ENCODE results near the gene PSMB10.

Gene PSMB10

GRCh38 chr16:67961551-67961957 is 24.9 kb upstream of the PSMB10 start (continued):
- TF ChIP-seq ZNF354C (tag by site-specific recombination; IDR thresholded peaks at IDR 0.05; ENCODE audit: borderline replicate concordance, low read depth): no peak
- no peak for TF ChIP-seq ZNF501 (tag by site-specific recombination; IDR thresholded peaks at IDR 0.05)

- no peak overlapping the region for H3K4me3 ChIP-seq (ENCODE audit: low read depth, low read length)
- 0 out of 2 replicates have a peak, but pooled peaks have one; percentile 12 for TF ChIP-seq EGR2 (tag by site-specific recombination; IDR thresholded peaks at IDR 0.05; ENCODE audit: low read depth)
- TF ChIP-seq ZNF146 (tag by site-specific recombination; IDR thresholded peaks at IDR 0.05): no peak
- no peaks in the 10 kb centered on the region; the same call in 1 of the 2 replicates for H3K4me1 ChIP-seq (ENCODE audit: control insufficient read depth, insufficient read depth, low read length)
- no peaks in the 10 kb centered on the region for H3K9me3 ChIP-seq (ENCODE audit: control insufficient read depth, insufficient read depth, low read depth, low read length)
- H3K36me3 ChIP-seq (ENCODE audit: control insufficient read depth in 2 of 2, insufficient read depth in 1 of 2, low read length in 2 of 2): peaks cover 9 to 83% of the 10 kb centered on the region in 2 experiments; a peak in 2 of 3 replicates
- CTCF ChIA-PET: interaction anchor here (0.6 to 1.0 kb wide), 2 partner anchors 18 to 495 kb away, joined by 3 read pairs; no protein-coding TSS in a partner anchor
- POLR2A ChIA-PET: interaction anchor here (0.6 to 0.7 kb wide), 2 partner anchors 18 to 22 kb away, joined by 3 to 5 read pairs; no protein-coding TSS in a partner anchor
- no peak overlapping the region for H3K27ac ChIP-seq (ENCODE audit: extremely low read depth, low read depth, low read length)
These were observed 23.1 kb upstream of the PSMB10 start for GRCh38 chr16:67959536-67960329.

GRCh38 chr16:67957622-67958021 is 21.0 kb upstream of the PSMB10 start:
- TF ChIP-seq CTCF (tag by site-specific recombination; IDR thresholded peaks at IDR 0.05) (no peak), EGR2 (tag by site-specific recombination; IDR thresholded peaks at IDR 0.05; ENCODE audit: low read depth) (0 out of 2 replicates have a peak, but pooled peaks have one; percentile 7)

DNA sequence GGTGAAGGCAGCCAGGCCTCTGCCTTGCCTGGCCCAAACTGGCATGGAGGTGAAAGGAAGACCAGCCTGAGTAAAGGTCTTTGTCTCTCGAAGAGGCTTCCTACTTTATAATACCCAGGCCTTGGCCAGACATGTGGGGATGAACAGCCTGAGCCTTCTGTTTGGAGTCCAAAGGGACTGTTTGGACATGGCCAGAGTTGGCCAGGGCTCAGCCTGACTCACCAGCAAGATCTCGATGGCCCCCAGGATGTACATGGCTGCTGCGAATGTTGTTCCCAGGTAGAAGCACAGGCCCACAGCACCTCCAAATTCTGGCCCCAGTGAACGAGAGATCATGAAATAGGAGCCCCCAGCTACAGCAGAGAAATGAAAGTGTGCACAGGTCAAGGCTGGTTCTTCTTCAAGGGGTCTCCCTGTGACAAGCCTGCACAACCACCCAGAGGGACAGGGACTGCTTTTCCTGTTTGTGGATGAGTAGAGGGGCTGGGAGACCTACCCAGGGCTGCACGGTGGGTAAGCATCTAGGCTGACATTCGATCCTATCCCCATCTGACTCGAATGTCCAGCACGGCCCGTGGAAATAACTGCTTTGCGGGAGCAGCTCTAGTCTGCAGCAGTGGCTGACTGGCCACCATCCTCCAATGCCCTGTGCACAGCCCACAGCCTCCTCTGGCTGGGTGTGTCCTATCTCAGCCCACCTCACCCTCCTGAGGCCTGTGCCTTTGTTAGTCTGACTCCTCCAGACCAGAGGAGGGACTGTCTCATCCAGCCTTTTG is 18.0 kb upstream of the PSMB10 start:
- H3K36me3 ChIP-seq (ENCODE audit: control insufficient read depth in 2 of 2, insufficient read depth in 1 of 2, low read length in 2 of 2): peaks cover 9 to 77% of the 10 kb centered on the region in 2 experiments; a peak in 2 of 3 replicates
- POLR2A ChIA-PET: no interaction called here
- no peak for TF ChIP-seq BCL11B (tag by site-specific recombination; IDR thresholded peaks at IDR 0.05; ENCODE audit: low read depth)
- no peak for TF ChIP-seq MEIS1 (CRISPR knock-in tag; IDR thresholded peaks at IDR 0.05; ENCODE audit: borderline replicate concordance)
- TF ChIP-seq ZSCAN16 (tag by site-specific recombination; IDR thresholded peaks at IDR 0.05): no peak
- TF ChIP-seq ZNF223 (tag by site-specific recombination; IDR thresholded peaks at IDR 0.05): no peak
- TF ChIP-seq, protein P1, sequence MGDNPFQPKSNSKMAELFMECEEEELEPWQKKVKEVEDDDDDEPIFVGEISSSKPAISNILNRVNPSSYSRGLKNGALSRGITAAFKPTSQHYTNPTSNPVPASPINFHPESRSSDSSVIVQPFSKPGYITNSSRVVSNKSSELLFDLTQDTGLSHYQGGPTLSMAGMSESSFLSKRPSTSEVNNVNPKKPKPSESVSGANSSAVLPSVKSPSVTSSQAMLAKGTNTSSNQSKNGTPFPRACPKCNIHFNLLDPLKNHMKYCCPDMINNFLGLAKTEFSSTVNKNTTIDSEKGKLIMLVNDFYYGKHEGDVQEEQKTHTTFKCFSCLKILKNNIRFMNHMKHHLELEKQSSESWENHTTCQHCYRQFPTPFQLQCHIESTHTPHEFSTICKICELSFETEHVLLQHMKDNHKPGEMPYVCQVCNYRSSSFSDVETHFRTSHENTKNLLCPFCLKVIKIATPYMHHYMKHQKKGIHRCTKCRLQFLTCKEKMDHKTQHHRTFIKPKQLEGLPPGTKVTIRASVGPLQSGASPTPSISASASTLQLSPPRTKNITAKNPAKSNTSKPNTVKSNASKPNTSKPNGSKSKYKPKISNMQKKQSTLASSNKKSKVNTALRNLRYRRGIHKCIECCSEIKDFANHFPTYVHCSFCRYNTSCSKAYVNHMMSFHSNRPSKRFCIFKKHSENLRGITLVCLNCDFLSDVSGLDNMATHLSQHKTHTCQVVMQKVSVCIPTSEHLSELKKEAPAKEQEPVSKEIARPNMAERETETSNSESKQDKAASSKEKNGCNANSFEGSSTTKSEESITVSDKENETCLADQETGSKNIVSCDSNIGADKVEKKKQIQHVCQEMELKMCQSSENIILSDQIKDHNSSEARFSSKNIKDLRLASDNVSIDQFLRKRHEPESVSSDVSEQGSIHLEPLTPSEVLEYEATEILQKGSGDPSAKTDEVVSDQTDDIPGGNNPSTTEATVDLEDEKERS (tag by site-specific recombination; IDR thresholded peaks at IDR 0.05): no peak
- TF ChIP-seq ZNF530 (tag by site-specific recombination; IDR thresholded peaks at IDR 0.05; ENCODE audit: low read depth): no peak
- no peak for TF ChIP-seq ZEB2 (tag by site-specific recombination; IDR thresholded peaks at IDR 0.05)
- no peak for TF ChIP-seq ZNF660 (tag by site-specific recombination; IDR thresholded peaks at IDR 0.05)
- TF ChIP-seq ZSCAN30 (tag by site-specific recombination; IDR thresholded peaks at IDR 0.05): no peak
- TF ChIP-seq YY2 (tag by site-specific recombination; IDR thresholded peaks at IDR 0.05): no peak
- TF ChIP-seq ZNF132 (tag by site-specific recombination; IDR thresholded peaks at IDR 0.05; ENCODE audit: borderline replicate concordance): no peak
- TF ChIP-seq GLI4 (tag by site-specific recombination; IDR thresholded peaks at IDR 0.05): no peak
- TF ChIP-seq ZNF138 (tag by site-specific recombination; IDR thresholded peaks at IDR 0.05; ENCODE audit: borderline replicate concordance): no peak
- no peak for TF ChIP-seq PRDM4 (tag by site-specific recombination; IDR thresholded peaks at IDR 0.05)
- TF ChIP-seq ZNF585B (tag by site-specific recombination; IDR thresholded peaks at IDR 0.05): no peak
- no peaks in the 10 kb centered on the region for H3K4me1 ChIP-seq (ENCODE audit: control insufficient read depth, insufficient read depth, low read length)
- H3K27ac ChIP-seq (ENCODE audit: extremely low read depth, low read depth, low read length): no peak overlapping the region
- H3K9me3 ChIP-seq (ENCODE audit: control insufficient read depth, insufficient read depth, low read depth, low read length): no peaks in the 10 kb centered on the region
- no peak overlapping the region for H3K4me3 ChIP-seq (ENCODE audit: low read depth, low read length)
- CTCF ChIA-PET: interaction anchor here (1.3 kb wide), 1 partner anchor 12 kb away, joined by 3 read pairs; no protein-coding TSS in a partner anchor

More at GRCh38 chr16:67957622-67958021, 21.0 kb upstream of the PSMB10 start:
- Histone ChIP-seq H3K27ac (ENCODE audit: extremely low read depth, low read depth, low read length) (no peak overlapping the region), H3K9me3 (ENCODE audit: control insufficient read depth, insufficient read depth, low read depth, low read length) (no peaks in the 10 kb centered on the region), H3K4me3 (ENCODE audit: low read depth, low read length) (no peak overlapping the region), H3K36me3 (ENCODE audit: control insufficient read depth in 2 of 2, insufficient read depth in 1 of 2, low read length in 2 of 2) (peaks cover 9 to 78% of the 10 kb centered on the region in 2 experiments; a peak in 2 of 3 replicates), H3K4me1 (ENCODE audit: control insufficient read depth, insufficient read depth, low read length) (no peaks in the 10 kb centered on the region)
- CTCF ChIA-PET: no interaction called here
- POLR2A ChIA-PET: no interaction called here
